Neural progenitor cell (in vitro differentiated cells): ENCODE results near the gene EIF2A. TPM values are rescaled to one million over a fixed set of nuclear protein-coding genes. Genes with fewer than 3 reads are reported as not detected.

Experiments used
- DNase-seq: peaks from one replicate; pipeline ENCODE4 v3.0.0-alpha.2; 2016; ENCODE audit warnings: low spot score
- H2AFZ ChIP-seq: fragments of 200-600 bp; sonication (generic); replicated peaks from 2 replicates; pipeline ENCODE4 v1.6.1; 2016; ENCODE audit warnings: antibody characterized with exemption
- H3F3A ChIP-seq: fragments of 200-600 bp; sonication (generic); 2 replicates; pipeline ENCODE4 v1.6.1; 2016; ENCODE audit warnings: antibody characterized with exemption, low read depth
- H3K27ac ChIP-seq: fragments of 200-600 bp; sonication (generic); 2 replicates; pipeline ENCODE4 v1.5.1; 2016; ENCODE audit warnings: mild to moderate bottlenecking
- H3K27me3 ChIP-seq: fragments of 200-600 bp; sonication (generic); 2 replicates; pipeline ENCODE4 v1.6.1; 2016; ENCODE audit warnings: mild to moderate bottlenecking, moderate library complexity
- H3K36me3 ChIP-seq: fragments of 200-600 bp; sonication (generic); 2 replicates; pipeline ENCODE4 v1.5.1; 2016
- H3K4me1 ChIP-seq: fragments of 200-600 bp; sonication (generic); 2 replicates; pipeline ENCODE4 v1.6.1; 2016; ENCODE audit warnings: mixed run types
- H3K4me2 ChIP-seq: fragments of 200-600 bp; sonication (generic); 2 replicates; pipeline ENCODE4 v1.6.1; 2016
- H3K4me3 ChIP-seq: fragments of 200-600 bp; sonication (generic); 2 replicates; pipeline ENCODE4 v1.5.1; 2016
- H3K79me2 ChIP-seq: fragments of 200-600 bp; sonication (generic); 2 replicates; pipeline ENCODE4 v1.6.1; 2016; ENCODE audit warnings: low read depth
- H3K9ac ChIP-seq: fragments of 200-600 bp; sonication (generic); 2 replicates; pipeline ENCODE4 v1.6.1; 2016
- H3K9me3 ChIP-seq: fragments of 200-600 bp; sonication (generic); 2 replicates; pipeline ENCODE4 v1.5.1; 2016; ENCODE audit warnings: low read depth
- H4K20me1 ChIP-seq: fragments of 200-600 bp; sonication (generic); 2 replicates; pipeline ENCODE4 v1.6.1; 2016; ENCODE audit warnings: low read depth
- H3K27ac Mint-ChIP-seq: 3 replicates; pipeline ENCODE4 v1.8.0; 2021; ENCODE audit warnings: mixed read lengths
- H3K27me3 Mint-ChIP-seq: 2 replicates; pipeline ENCODE4 v1.8.0; 2022; ENCODE audit warnings: low read depth, mild to moderate bottlenecking, inconsistent platforms, moderate library complexity, mixed read lengths; ENCODE audit not compliant: insufficient read depth
- H3K36me3 Mint-ChIP-seq: 3 replicates; pipeline ENCODE4 v1.8.0; 2021; ENCODE audit warnings: mixed read lengths
- H3K4me1 Mint-ChIP-seq: 3 replicates; pipeline ENCODE4 v1.8.0; 2021; ENCODE audit warnings: mixed read lengths
- H3K4me3 Mint-ChIP-seq: 3 replicates; pipeline ENCODE4 v1.8.0; 2021; ENCODE audit warnings: mild to moderate bottlenecking, moderate library complexity, mixed read lengths
- H3K9me3 Mint-ChIP-seq: 3 replicates; pipeline ENCODE4 v1.8.0; 2020; ENCODE audit warnings: mixed read lengths
- CTCF ChIP-seq: fragments of 200-600 bp; sonication (generic); IDR thresholded peaks from 2 replicates; pipeline ENCODE4 v1.5.1; 2017; ENCODE audit warnings: antibody characterized with exemption, mild to moderate bottlenecking
- EZH2 ChIP-seq: fragments of 200-600 bp; sonication (generic); IDR thresholded peaks from 2 replicates; pipeline ENCODE4 v1.6.1; 2017; ENCODE audit warnings: antibody characterized with exemption, mild to moderate bottlenecking, moderate library complexity
- EZH2phosphoT487 ChIP-seq: fragments of 200-600 bp; sonication (generic); IDR thresholded peaks from 2 replicates; pipeline ENCODE4 v1.6.1; 2017; ENCODE audit warnings: antibody characterized with exemption
- total RNA-seq: library from RNA; depleted of rRNA; stranded (reverse); fragments of >200 nt; gene quantifications from 2 replicates; pipeline ENCODE4 v1.2.3, GENCODE V29; 2015; ENCODE audit warnings: low replicate concordance

EIF2A gene
- total RNA-seq, 1 donor from 2014 or later: 135 TPM

GRCh38 chr3:150543128-150543527 lies 3.5 kb upstream of the EIF2A start:
- H3K4me3 ChIP-seq: no peak overlapping the region
- peaks cover 8% of the 10 kb centered on the region for H3K36me3 ChIP-seq
- Mint-ChIP-seq H3K4me3 (no peak overlapping the region), H3K4me1 (peaks cover 17% of the 10 kb centered on the region), H3K9me3 (no peaks in the 10 kb centered on the region), H3K27me3 (peaks cover 4% of the 10 kb centered on the region), H3K36me3 (peaks cover 1% of the 10 kb centered on the region), H3K27ac (no peak overlapping the region)
- no peaks in the 10 kb centered on the region for H3K27me3 ChIP-seq
- no peak overlapping the region for H3K27ac ChIP-seq
- H3K79me2 ChIP-seq: peaks cover 52% of the 10 kb centered on the region
- no peak overlapping the region for H2AFZ ChIP-seq
- no peak overlapping the region for H3K4me2 ChIP-seq
- TF ChIP-seq EZH2: no peak
- no peak for TF ChIP-seq CTCF
- no peak for TF ChIP-seq EZH2phosphoT487
- no peaks in the 10 kb centered on the region for H3K9me3 ChIP-seq
- no peak overlapping the region for H3K9ac ChIP-seq
- peaks cover 21% of the 10 kb centered on the region for H4K20me1 ChIP-seq
- no peak for DNase-seq
- H3K4me1 ChIP-seq: peaks cover 17% of the 10 kb centered on the region
- H3F3A ChIP-seq: peaks cover 9% of the 10 kb centered on the region

GRCh38 chr3:150543531-150543930 lies 3.1 kb upstream of the EIF2A start:
- Histone ChIP-seq H3K79me2 (peaks cover 56% of the 10 kb centered on the region), H3F3A (peaks cover 9% of the 10 kb centered on the region), H3K4me3 (no peak overlapping the region), H4K20me1 (peaks cover 21% of the 10 kb centered on the region), H3K9ac (no peak overlapping the region), H3K27me3 (no peaks in the 10 kb centered on the region), H3K9me3 (no peaks in the 10 kb centered on the region), H2AFZ (no peak overlapping the region), H3K36me3 (peaks cover 8% of the 10 kb centered on the region), H3K4me2 (no peak overlapping the region), H3K27ac (no peak overlapping the region), H3K4me1 (peaks cover 17% of the 10 kb centered on the region)
- Mint-ChIP-seq H3K9me3 (no peaks in the 10 kb centered on the region), H3K4me3 (no peak overlapping the region), H3K36me3 (peaks cover 1% of the 10 kb centered on the region), H3K27ac (no peak overlapping the region), H3K27me3 (peaks cover 4% of the 10 kb centered on the region), H3K4me1 (peaks cover 20% of the 10 kb centered on the region)
- DNase-seq: no peak
- no peak for TF ChIP-seq EZH2phosphoT487
- no peak for TF ChIP-seq EZH2
- TF ChIP-seq CTCF: no peak

- Histone ChIP-seq H4K20me1 (peaks cover 21% of the 10 kb centered on the region), H3K9ac (no peak overlapping the region), H3K36me3 (peaks cover 8% of the 10 kb centered on the region), H3K79me2 (peaks cover 61% of the 10 kb centered on the region), H3K4me2 (peak overlapping the region; percentile 86), H3K27me3 (no peaks in the 10 kb centered on the region), H3K4me3 (peak overlapping the region; percentile 98), H2AFZ (no peak overlapping the region), H3F3A (peaks cover 9% of the 10 kb centered on the region), H3K27ac (no peak overlapping the region), H3K4me1 (peaks cover 17% of the 10 kb centered on the region), H3K9me3 (no peaks in the 10 kb centered on the region)
- H3K4me3 Mint-ChIP-seq: peak overlapping the region; percentile 93
- no peak overlapping the region for H3K27ac Mint-ChIP-seq
- peaks cover 4% of the 10 kb centered on the region for H3K27me3 Mint-ChIP-seq
- TF ChIP-seq CTCF (no peak), EZH2phosphoT487 (no peak), EZH2 (no peak)
- no peak for DNase-seq
- H3K9me3 Mint-ChIP-seq: no peaks in the 10 kb centered on the region
- peaks cover 1% of the 10 kb centered on the region for H3K36me3 Mint-ChIP-seq
- peaks cover 20% of the 10 kb centered on the region for H3K4me1 Mint-ChIP-seq
Measured at GRCh38 chr3:150544041-150544440, 2.5 kb upstream of the EIF2A start.
